CD4-positive, alpha-beta T cell (primary cell): ENCODE results near the gene PNKP. TPM values are rescaled to one million over a fixed set of nuclear protein-coding genes. Genes with fewer than 3 reads are reported as not detected.

Experiments used
- ATAC-seq: fragments of 200-7000 bp; cut with Tn5 transposase; one replicate; pipeline ENCODE4 v1.10.0; 2022; ENCODE audit warnings: mild to moderate bottlenecking; ENCODE audit not compliant: poor library complexity
- CTCF ChIA-PET: fragments of 350-600 bp; sonication (Branson Sonifier 250); formaldehyde crosslinking; loops from one replicate; lab custom pipeline; 2021; ENCODE audit warnings: antibody characterized with exemption, inconsistent platforms; lab: Charles Lee
- POLR2A ChIA-PET: fragments of 350-600 bp; sonication (Branson Sonifier 250); formaldehyde crosslinking; loops from one replicate; lab custom pipeline; 2021; ENCODE audit warnings: antibody characterized with exemption, inconsistent platforms; lab: Charles Lee
- DNase-seq, 14 experiments: peaks; one replicate each; pipeline ENCODE4 v3.0.0-alpha.2; 2013 to 2020; ENCODE audit warnings: mixed read lengths in 2 of 14
- H3K27ac ChIP-seq, 2 donors: one replicate each; pipeline versions ENCODE4 v1.5.1 to v1.7.0; 2013; ENCODE audit warnings: low read length in 2 of 2, low read depth in 1 of 2, mild to moderate bottlenecking in 1 of 2
- H3K27me3 ChIP-seq, 2 experiments: 1 replicate in 1 of 2; 2 replicates in 1 of 2; pipeline versions ENCODE4 v1.6.1 to v1.7.0; 2013; ENCODE audit warnings: low read length in 2 of 2, control low read depth in 1 of 2, mild to moderate bottlenecking in 1 of 2, moderate library complexity in 1 of 2; ENCODE audit not compliant: insufficient read depth in 2 of 2, control insufficient read depth in 1 of 2
- H3K36me3 ChIP-seq: one replicate; pipeline ENCODE4 v1.6.1; 2013; ENCODE audit warnings: low read length, control low read depth; ENCODE audit not compliant: insufficient read depth
- H3K4me1 ChIP-seq: one replicate; pipeline ENCODE4 v1.6.1; 2013; ENCODE audit warnings: low read length, control low read depth; ENCODE audit not compliant: insufficient read depth
- H3K4me3 ChIP-seq: one replicate; pipeline ENCODE4 v1.5.1; 2013; ENCODE audit warnings: mild to moderate bottlenecking, low read length, moderate library complexity
- H3K9me3 ChIP-seq, 2 experiments: 1 replicate in 1 of 2; 2 replicates in 1 of 2; pipeline versions ENCODE4 v1.6.1 to v1.7.0; 2013; ENCODE audit warnings: low read length in 2 of 2, mild to moderate bottlenecking in 2 of 2, control low read depth in 1 of 2, moderate library complexity in 1 of 2; ENCODE audit not compliant: control insufficient read depth in 1 of 2, insufficient read depth in 1 of 2
- H3K27ac Mint-ChIP-seq: one replicate; pipeline ENCODE4 v1.8.0; 2020; ENCODE audit warnings: mixed read lengths
- H3K27me3 Mint-ChIP-seq: one replicate; pipeline ENCODE4 v1.8.0; 2021; ENCODE audit warnings: mixed read lengths
- H3K36me3 Mint-ChIP-seq: one replicate; pipeline ENCODE4 v1.8.0; 2021; ENCODE audit warnings: low read depth, mixed read lengths
- H3K4me1 Mint-ChIP-seq: one replicate; pipeline ENCODE4 v1.8.0; 2021; ENCODE audit warnings: low read depth, mixed read lengths
- H3K4me3 Mint-ChIP-seq: one replicate; pipeline ENCODE4 v1.8.0; 2020; ENCODE audit warnings: mild to moderate bottlenecking, mixed read lengths
- H3K9me3 Mint-ChIP-seq: one replicate; pipeline ENCODE4 v1.8.0; 2020; ENCODE audit warnings: mixed read lengths
- intact Hi-C, 2 experiments: fragments of 100-400 bp; cut with DNase I in 1 of 2; cut with micrococcal nuclease in 1 of 2; formaldehyde crosslinking; loops; one replicate each; pipeline versions ENCODE4 v1.15.1 to v1.9.0; 2023 to 2025; cut with DNase I, micrococcal nuclease
- total RNA-seq, 174 experiments: library from RNA in 2 of 174; stranded (reverse) in 2 of 174; gene quantifications; one replicate each; pipeline ENCODE4 v1.2.3 and lab custom pipeline; 2021 to 2026
- TF ChIP-seq, protein P1 (sequence below): fragments of 200-600 bp; IDR thresholded peaks from one replicate; pipeline ENCODE4 v1.8.0; 2022; ENCODE audit warnings: antibody characterized with exemption, mild to moderate bottlenecking

PNKP gene
- total RNA-seq, 2 experiments from 2014 or later = 96.1 to 98.1 TPM

DNA sequence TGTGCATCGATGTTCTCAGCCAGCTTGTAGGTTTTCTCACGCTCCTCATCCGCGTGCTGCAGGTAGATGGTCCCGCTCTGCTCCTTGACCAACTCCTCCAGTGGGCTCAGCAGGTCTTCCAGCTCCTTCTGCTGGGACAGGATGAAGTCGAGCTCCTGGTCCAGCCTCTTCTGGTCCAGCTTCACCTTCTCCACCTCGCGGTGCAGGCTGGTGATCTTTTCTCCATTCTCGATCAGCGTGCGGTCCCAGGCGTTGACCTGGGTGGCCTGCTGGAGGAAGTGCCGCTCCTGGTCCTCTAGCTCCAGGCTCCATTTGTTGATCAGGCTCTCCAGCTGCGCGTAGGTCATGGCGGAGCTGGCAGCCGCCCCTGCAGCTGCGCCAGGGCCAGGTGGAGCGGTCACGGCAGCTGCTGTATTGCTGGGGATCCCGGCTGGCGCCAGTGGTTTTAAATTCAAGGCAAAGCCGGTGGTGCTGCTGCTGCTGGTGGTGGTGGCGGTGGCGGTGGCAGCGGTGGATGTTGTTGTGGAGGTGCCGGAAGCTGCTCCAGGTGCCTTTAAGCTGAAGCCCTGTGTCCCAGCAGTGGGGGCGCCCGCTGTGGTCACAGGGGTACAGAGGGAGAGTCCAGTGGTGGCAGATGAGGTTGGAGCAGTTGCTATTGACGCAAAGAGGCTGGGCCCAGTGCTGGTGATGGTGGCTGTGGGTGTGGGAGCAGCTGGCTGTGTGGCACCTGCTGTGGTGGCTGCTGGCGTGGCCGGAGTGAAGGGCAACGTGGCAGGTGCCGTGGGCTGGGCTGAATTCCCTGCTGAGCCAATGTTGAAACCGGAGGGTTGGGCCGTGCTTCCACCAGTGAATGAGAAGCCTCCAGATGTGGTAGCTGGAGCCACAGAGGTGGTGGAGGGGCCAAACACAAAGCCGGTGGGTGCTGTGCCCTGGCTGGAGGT is 41.4 kb upstream of the PNKP start:
- Histone ChIP-seq H3K4me1 (peaks cover 19% of the 10 kb centered on the region), H3K27me3 (no peaks in the 10 kb centered on the region), H3K27ac (no peak overlapping the region), H3K9me3 (no peaks in the 10 kb centered on the region), H3K36me3 (peaks cover 48% of the 10 kb centered on the region), H3K4me3 (no peak overlapping the region)
- peaks cover 23% of the 10 kb centered on the region for H3K4me1 Mint-ChIP-seq
- no peak overlapping the region for H3K4me3 Mint-ChIP-seq
- POLR2A ChIA-PET = no interaction called here
- H3K27me3 Mint-ChIP-seq = no peaks in the 10 kb centered on the region
- H3K36me3 Mint-ChIP-seq = peaks cover 49% of the 10 kb centered on the region
- intact Hi-C loops = no loop called here
- TF ChIP-seq, protein P1, sequence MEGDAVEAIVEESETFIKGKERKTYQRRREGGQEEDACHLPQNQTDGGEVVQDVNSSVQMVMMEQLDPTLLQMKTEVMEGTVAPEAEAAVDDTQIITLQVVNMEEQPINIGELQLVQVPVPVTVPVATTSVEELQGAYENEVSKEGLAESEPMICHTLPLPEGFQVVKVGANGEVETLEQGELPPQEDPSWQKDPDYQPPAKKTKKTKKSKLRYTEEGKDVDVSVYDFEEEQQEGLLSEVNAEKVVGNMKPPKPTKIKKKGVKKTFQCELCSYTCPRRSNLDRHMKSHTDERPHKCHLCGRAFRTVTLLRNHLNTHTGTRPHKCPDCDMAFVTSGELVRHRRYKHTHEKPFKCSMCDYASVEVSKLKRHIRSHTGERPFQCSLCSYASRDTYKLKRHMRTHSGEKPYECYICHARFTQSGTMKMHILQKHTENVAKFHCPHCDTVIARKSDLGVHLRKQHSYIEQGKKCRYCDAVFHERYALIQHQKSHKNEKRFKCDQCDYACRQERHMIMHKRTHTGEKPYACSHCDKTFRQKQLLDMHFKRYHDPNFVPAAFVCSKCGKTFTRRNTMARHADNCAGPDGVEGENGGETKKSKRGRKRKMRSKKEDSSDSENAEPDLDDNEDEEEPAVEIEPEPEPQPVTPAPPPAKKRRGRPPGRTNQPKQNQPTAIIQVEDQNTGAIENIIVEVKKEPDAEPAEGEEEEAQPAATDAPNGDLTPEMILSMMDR = no peak
- ATAC-seq = no peak
- DNase-seq = no peak
- CTCF ChIA-PET = no interaction called here
- H3K9me3 Mint-ChIP-seq = no peaks in the 10 kb centered on the region
- H3K27ac Mint-ChIP-seq = no peak overlapping the region

DNA sequence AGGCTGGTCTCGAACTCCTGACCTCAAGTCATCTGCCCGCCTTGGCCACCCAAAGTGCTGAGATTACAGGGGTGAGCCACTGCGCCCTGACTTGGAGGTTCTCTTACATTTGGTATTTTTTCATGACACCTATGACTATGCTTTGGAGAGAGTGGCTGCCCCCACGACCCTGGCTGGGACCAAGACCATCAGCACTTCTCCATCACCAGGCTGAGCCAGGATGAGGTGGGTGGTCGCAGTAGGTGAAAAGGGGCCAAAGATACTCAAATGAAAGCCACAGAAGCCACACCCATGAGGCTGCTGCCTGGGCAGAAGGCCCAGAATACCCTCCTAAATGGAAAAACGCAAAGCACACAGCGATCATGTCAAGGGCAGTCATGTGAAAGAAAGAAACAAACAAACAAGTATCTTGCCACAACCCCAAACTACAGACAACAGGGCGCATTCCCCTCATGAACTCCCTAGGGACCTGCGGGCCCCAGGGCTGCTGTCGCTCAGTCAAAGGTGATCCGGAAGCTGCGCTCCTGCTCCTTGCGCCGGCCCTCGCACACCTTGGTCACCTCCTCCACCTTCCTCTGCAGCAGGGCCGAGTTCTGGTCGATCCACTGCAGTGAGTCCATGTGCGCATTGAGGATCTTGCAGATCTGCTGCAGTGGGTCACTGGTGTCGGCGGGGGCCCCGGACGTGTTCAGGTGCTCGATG is 40.5 kb upstream of the PNKP start:
- ATAC-seq = no peak
- H3K4me1 Mint-ChIP-seq = peaks cover 19% of the 10 kb centered on the region

DNA sequence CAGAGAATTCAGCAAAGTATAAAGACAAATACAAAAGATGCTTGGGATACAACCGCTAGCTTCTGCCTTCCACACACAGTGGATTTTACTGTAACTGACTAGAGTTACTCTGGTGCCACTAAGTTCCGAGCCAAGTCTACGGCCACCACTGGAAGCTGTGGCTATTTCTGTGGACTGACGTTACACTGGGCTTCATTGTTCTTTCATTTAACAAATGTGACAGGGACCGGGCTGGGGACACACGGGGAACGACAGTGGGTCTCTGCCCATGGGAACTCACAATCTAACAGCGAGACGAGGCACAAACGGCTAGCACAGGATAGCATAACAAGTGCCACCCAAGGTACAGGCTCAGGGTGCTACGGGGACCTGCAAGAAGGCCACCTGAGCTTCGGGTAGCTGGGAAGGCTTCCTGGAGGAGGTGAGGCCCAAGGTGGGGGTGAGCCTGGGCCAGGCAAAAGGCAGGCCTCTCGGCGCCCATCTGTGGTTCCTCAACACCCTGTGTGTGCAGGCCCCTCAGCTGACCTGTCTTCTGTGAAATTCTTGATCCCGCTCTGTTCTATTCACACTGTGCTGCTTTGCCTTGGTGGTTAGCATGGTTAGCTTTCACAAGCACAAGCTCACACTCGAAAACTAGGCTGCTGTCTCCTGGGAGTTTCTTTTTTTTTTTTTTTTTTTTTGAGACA is 39.6 kb upstream of the PNKP start:
- Histone ChIP-seq H3K27ac (no peak overlapping the region), H3K4me1 (peaks cover 15% of the 10 kb centered on the region), H3K4me3 (no peak overlapping the region), H3K27me3 (no peaks in the 10 kb centered on the region), H3K36me3 (peaks cover 35% of the 10 kb centered on the region), H3K9me3 (no peaks in the 10 kb centered on the region)
- CTCF ChIA-PET = interaction anchor here (2.1 kb wide), 1 partner anchor 17 kb away, joined by 5 read pairs; no protein-coding TSS in a partner anchor
- TF ChIP-seq, protein P1 = no peak
- Mint-ChIP-seq H3K4me3 (no peak overlapping the region), H3K4me1 (peaks cover 17% of the 10 kb centered on the region), H3K36me3 (peaks cover 34% of the 10 kb centered on the region), H3K27ac (no peak overlapping the region), H3K27me3 (no peaks in the 10 kb centered on the region), H3K9me3 (no peaks in the 10 kb centered on the region)
- intact Hi-C loops = no loop called here
- ATAC-seq = no peak
- POLR2A ChIA-PET = interaction anchor here (0.9 kb wide), 1 partner anchor 8 kb away, joined by 3 read pairs; no protein-coding TSS in a partner anchor
- DNase-seq = no peak

More for the DNA sequence above, 40.5 kb upstream of the PNKP start:
- Histone ChIP-seq H3K4me1 (peaks cover 17% of the 10 kb centered on the region), H3K9me3 (no peaks in the 10 kb centered on the region), H3K4me3 (no peak overlapping the region), H3K36me3 (peaks cover 40% of the 10 kb centered on the region), H3K27me3 (no peaks in the 10 kb centered on the region), H3K27ac (no peak overlapping the region)
- intact Hi-C loops = no loop called here
- Mint-ChIP-seq H3K36me3 (peaks cover 40% of the 10 kb centered on the region), H3K27me3 (no peaks in the 10 kb centered on the region), H3K9me3 (no peaks in the 10 kb centered on the region), H3K27ac (no peak overlapping the region), H3K4me3 (no peak overlapping the region)
- TF ChIP-seq, protein P1 = no peak
- DNase-seq = no peak
- POLR2A ChIA-PET = no interaction called here
- CTCF ChIA-PET = interaction anchor here (2.1 kb wide), 1 partner anchor 18 kb away, joined by 5 read pairs; no protein-coding TSS in a partner anchor
